CD4-positive, alpha-beta T cell treated with Interleukin-17A for 4 hours (primary cell): ENCODE results near the gene INCA1.
"Not testable (repeated sequence)": the region's sequence is repeated elsewhere in the genome, so short reads cannot be mapped to it uniquely, and the experiment has no call there.

Source experiments
- DNase-seq: peaks from one replicate; pipeline ENCODE4 v3.0.0-alpha.2; 2020; ENCODE audit warnings: mixed read lengths

Gene INCA1

GRCh38 chr17:4997302-4998026, at the start of gene INCA1, which contains the start of gene KIF1C:
TSS of gene INCA1 (minus strand) at chr17:4997522. CDS start at chr17:4994437, 3,085 bp downstream.
TSS of gene KIF1C (plus strand) at chr17:4997950. CDS start at chr17:5000247, 2,297 bp downstream.
- peak; percentile 93 for DNase-seq

GRCh38 chr17:5045496-5045895, 48.2 kb upstream of the INCA1 start:
- peak; percentile 33 for DNase-seq

GRCh38 chr17:5044630-5045029, 47.3 kb upstream of the INCA1 start:
- DNase-seq, result no peak

GRCh38 chr17:5043524-5043923, 46.2 kb upstream of the INCA1 start:
- peak; percentile 20 for DNase-seq

- DNase-seq, result peak; percentile 75
These were observed 45.1 kb upstream of the INCA1 start for GRCh38 chr17:5042157-5043022.

GRCh38 chr17:5035315-5035714, 38.0 kb upstream of the INCA1 start, which contains the start of gene SLC52A1:
TSS of gene SLC52A1 (minus strand) at chr17:5035426. CDS start at chr17:5034606, 820 bp downstream.
- no peak for DNase-seq

GRCh38 chr17:5034651-5035050, 37.3 kb upstream of the INCA1 start:
- DNase-seq, result no peak

GRCh38 chr17:5034063-5034462, 36.7 kb upstream of the INCA1 start:
- no peak for DNase-seq

- DNase-seq, result no peak
These were observed 36.2 kb upstream of the INCA1 start for GRCh38 chr17:5033352-5034015.

GRCh38 chr17:5032865-5033264, 35.5 kb upstream of the INCA1 start:
- DNase-seq, result no peak

GRCh38 chr17:5031365-5032082, 34.2 kb upstream of the INCA1 start:
- DNase-seq, result peak; percentile 88

GRCh38 chr17:5030168-5030567, 32.8 kb upstream of the INCA1 start:
- not testable (repeated sequence) for DNase-seq

GRCh38 chr17:5027916-5028315, 30.6 kb upstream of the INCA1 start:
- DNase-seq, result no peak

- no peak for DNase-seq
These were observed 30.0 kb upstream of the INCA1 start for GRCh38 chr17:5027299-5027698.

- no peak for DNase-seq
These were observed 27.3 kb upstream of the INCA1 start for GRCh38 chr17:5024604-5025003.

GRCh38 chr17:5023588-5024147, 26.3 kb upstream of the INCA1 start:
- DNase-seq, result no peak

- DNase-seq, result no peak
These were observed 24.9 kb upstream of the INCA1 start for GRCh38 chr17:5022171-5022711.

GRCh38 chr17:5020502-5021023, 23.2 kb upstream of the INCA1 start:
- DNase-seq, result no peak

GRCh38 chr17:5019475-5019956, 22.2 kb upstream of the INCA1 start:
- peak; percentile 59 for DNase-seq

- no peak for DNase-seq
These were observed 17.0 kb upstream of the INCA1 start for GRCh38 chr17:5014357-5014756.

GRCh38 chr17:5011928-5012327, 14.6 kb upstream of the INCA1 start:
- no peak for DNase-seq
